GM19397 (cell line): ENCODE results near the gene BAG1.

ENCODE experiments used
- ATAC-seq: cut with Tn5 transposase; IDR thresholded peaks from one replicate; pipeline ENCODE4 v1.9.1; 2021; ENCODE audit warnings: mild to moderate bottlenecking, moderate library complexity; ENCODE audit not compliant: unreplicated experiment

BAG1 gene

DNA sequence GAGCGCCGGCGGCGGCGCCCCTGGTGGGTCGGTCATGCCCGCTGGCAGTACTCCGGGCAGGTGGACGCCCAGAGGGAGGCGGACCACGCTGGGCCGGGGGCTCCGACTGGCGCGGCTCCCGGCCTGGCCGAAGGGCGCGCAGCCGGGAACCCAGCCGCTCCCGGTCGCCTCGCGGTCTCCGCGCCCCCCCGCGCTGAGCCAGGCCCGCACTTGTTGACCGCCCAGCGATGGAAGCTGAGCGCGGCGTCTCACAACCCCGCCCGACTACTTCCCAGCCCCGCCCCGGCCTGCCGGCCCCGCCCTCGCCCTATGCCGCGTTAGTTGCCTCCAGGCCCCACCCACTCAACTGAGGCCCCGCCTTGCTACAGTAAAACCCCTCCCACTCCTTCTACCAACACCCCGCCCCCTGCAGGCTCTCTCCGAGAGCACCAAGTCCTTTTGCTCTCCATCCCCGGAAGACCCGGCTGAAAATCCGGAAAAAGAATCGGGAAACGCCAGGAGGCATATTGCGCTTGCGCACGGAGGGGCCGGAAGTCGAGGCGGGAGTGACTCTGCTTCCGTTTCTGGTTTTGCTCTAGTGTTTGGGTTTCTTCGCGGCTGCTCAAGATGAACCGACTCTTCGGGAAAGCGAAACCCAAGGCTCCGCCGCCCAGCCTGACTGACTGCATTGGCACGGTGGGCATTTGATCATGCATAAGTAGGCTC is at the start of gene BAG1, which contains the start of gene CHMP5:
Gene BAG1, minus strand, starts transcription at position 236 of the 705 bp plus-strand sequence.
Gene CHMP5, plus strand, starts transcription at position 577 of the 705 bp plus-strand sequence. Its CDS starts 30 bp downstream, at position 607.
- ATAC-seq, result peak; percentile 87

DNA sequence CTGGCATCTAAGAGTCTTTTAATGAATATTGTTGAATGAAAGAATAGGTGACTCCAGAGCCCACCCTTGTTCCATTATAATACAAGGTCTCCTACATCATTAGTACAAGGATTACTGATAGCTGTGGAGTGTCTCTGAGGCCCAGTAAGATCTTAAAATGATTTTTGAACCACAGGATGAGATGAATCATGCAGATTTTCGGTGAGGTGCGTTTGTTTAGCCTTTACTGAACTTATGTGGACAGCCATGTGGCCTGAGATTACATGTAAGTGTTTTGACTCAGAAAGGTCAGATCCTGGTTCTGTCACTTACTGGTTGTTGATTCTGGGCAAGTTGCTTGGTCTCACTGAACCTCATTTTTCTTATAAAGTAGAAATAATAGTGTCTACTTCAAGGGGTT is 47.4 kb upstream of the BAG1 start:
- no peak for ATAC-seq

DNA sequence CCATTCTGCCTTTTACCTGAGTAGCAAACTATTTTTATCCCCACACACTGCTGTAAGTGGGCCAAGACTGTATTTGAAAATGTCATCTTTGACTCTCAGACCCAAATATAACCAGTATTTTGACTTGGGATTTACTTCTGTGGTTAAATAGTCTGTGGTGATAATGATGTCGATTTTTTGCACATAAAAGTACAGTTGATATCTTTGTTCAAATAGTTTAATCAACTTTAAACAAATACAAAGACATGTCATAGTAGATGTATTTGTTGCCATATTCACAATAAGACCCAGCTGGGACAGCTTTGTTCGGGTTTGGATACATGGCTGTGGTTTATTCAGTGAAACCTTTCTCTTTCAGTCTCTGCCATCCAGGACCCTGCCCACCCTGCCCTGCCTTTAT is 46.2 kb upstream of the BAG1 start:
- ATAC-seq, result no peak

DNA sequence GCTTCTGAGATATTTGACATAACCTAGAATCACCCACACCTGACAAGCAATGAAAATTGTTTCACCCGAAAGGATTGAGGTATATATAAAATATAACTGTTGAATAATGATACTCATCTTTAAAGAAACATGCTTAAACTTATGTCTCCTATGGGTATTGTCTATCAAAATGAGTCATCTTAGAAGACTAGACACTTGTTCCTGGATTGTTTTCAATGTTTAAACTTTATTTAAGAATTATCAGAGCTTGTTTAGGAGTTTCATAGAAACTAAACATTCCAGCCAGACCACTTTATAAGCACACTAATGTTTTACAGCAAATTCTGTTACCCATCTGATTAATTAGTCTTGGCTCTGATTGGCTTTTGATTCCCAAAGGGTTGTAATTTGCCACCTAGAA is 45.4 kb upstream of the BAG1 start:
- no peak for ATAC-seq

DNA sequence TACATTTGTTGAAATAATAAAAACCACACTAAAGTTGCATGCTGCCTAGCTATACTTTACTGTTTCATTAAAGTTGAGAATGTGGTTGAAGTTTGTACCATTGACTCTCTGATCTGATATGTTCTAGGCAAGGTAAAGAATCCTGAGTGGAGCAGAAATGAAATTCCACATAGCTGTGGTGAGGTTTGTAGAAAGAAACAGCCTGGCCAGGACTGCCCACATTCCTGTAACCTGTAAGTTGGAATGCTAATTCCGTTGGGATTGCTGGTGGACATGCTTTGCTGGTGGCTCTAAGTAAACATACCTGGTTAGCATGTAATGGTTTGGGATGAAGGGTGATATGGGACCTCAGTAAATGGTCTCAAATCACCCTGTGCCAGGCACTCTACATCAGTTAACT is 42.6 kb upstream of the BAG1 start:
- ATAC-seq, result no peak

DNA sequence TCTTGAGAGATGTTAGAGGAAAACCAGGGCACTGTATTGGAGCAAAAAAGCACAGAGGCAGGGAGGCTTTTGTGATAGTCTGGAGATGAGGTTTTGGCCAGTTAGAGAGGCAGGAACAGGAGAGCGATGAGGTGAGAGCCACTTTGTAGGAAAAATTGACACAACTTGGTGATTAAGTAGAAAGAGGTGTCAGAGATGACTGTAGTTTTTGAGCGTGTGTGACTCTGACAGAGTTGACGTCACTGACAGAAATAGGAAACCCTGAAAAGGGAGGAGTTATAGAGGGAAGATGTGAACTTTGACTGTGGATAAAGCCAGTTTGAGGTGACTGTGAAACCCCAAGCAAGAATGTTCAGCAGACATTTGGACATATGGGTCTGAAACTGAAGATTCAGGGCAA is 41.5 kb upstream of the BAG1 start:
- ATAC-seq, result no peak

DNA sequence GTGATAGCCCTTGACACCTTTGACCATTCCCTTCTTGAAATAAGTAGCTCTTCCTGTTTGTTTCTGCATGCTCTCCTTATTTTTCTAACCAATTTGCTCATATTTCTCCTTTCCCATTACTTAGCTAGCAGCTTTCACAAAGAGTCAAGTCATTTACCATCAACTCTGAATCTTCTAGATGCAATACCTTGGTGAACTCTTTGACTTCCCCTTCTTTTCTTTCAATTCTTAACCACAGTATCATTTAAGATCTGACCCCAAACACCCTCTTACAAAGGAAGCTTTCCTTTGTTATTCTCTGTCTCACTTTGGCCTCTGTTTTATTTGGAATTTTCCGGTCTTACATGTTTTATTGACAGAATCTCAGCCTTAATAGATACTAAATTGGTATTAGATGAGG is 39.9 kb upstream of the BAG1 start:
- ATAC-seq, result no peak

DNA sequence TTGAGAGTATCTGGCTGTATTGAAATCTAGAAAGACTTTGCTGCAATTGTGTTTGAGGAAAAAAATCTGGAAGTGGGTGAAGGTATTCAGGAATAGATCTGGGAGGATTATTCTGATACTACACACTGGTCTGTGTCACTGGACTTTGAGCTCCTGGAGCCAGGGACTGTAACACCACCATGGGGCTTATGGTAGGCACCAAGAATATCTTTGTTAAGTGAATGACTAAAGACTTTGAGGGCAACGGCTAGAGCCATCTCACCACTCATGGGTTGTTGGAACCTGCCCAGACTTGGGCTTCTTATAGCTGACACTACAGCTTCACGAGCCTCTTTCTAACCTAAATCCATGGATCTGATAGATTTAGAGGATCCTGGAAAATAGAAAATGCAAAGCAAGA is 36.0 kb upstream of the BAG1 start:
- no peak for ATAC-seq

DNA sequence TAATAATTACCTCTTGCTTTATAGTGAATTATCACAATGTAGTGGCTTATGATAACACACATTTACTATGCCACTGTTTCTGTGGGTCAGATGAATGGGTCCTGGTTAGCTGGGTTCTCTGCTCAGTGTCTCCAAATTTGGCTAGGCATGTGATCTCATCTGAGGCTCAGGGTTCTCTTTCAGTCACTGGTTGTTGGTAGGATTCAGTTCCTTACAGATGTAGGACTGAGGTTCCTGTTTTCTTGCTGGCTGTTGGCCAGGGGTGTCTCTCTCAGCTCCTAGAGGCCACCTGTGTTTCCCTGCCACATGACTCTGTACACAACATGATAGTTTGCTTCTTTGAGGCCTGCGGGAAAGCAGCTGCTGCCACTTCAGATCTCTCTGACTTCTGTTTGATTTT is 32.9 kb upstream of the BAG1 start:
- peak; percentile 92 for ATAC-seq

DNA sequence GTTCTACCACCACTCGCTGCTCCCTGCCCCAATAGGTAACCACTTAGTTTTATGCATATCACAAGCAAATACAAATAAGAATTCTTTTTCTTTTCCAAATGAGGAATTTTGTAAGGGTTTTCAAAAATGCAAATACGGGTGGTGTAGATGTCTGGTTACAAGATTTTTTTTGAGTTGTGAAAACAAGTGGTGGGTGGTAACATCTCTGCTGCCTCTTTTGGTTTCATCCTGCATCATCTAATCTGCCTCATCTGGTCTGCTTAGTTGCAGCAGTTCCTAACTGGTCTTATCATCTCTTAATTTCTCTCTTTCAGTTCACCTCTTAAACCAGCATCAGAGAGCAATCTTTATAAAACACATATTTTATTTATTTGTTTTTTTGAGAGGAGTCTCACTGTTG is 31.1 kb upstream of the BAG1 start:
- ATAC-seq, result peak; percentile 27

DNA sequence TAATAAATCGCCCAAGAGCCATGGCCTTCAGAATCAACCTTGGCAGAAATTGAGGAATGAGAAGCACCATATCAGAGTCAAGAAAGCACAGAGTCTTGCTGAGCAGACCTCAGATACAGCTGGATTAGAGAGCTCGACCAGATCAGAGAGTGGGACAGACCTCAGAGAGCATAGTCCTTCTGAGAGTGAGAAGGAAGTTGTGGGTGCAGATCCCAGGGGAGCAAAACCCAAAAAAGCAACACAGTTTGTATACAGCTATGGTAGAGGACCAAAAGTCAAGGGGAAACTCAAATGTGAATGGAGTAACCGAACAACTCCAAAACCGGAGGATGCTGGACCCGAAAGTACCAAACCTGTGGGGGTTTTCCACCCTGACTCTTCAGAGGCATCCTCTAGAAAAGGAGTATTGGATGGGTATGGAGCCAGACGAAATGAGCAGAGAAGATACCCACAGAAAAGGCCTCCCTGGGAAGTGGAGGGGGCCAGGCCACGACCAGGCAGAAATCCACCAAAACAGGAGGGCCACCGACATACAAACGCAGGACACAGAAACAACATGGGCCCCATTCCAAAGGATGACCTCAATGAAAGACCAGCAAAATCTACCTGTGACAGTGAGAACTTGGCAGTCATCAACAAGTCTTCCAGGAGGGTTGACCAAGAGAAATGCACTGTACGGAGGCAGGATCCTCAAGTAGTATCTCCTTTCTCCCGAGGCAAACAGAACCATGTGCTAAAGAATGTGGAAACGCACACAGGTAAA is 30.3 kb upstream of the BAG1 start:
- no peak for ATAC-seq

DNA sequence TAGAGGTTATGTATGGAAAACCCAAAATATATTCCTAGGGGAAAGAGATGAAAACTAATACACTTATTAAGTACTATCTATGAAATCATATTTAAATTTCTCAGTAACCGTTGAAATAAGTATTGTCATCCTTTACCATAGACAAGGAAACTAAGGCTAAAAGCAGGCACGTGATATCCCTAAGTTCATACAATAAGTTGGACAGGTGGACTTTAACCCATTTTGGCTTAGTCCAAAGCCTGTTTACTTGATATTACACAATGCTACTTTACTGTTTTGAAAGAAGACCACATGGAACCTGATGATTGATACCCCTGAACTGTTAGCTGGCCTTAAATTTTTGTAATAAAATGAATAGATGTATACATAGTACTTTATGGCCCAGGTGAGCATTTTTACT is 29.3 kb upstream of the BAG1 start:
- no peak for ATAC-seq

DNA sequence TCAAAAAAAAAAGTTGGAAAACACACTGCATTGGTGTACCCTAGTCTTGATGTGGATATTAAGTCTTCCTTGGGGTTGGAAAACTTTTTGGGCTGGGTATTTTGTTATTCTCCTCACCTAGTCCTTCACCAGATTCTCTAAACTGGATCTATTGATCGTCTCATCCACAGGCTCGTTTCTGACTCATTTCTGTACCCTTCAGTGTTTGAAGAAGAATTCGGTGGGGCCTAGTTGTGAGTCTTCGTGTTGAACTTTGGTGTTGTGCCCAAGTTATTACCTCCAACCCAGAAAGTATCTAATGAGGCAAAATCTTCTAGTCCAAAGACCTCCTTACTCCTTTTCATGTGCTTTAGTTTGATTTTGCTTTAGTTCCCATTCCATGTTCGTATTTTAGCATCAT is 27.4 kb upstream of the BAG1 start:
- ATAC-seq, result no peak

DNA sequence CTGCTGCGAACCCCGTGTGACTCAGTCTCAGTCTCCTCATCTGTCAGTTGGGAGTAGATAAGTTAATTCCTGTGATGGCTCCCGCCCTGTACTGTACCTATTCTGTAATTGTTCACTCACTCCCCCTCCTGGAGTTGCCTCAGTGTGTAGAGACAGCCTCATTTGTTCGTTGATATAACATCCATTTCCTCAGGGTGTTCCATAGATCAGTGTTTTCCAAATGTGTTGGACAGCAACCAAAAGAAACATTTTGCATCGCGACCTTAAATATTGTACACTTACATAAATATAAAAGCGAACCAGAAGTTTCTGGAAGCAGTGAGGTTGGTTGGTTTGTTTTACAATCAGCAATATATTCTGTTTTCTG is 26.5 kb upstream of the BAG1 start:
- ATAC-seq, result no peak

DNA sequence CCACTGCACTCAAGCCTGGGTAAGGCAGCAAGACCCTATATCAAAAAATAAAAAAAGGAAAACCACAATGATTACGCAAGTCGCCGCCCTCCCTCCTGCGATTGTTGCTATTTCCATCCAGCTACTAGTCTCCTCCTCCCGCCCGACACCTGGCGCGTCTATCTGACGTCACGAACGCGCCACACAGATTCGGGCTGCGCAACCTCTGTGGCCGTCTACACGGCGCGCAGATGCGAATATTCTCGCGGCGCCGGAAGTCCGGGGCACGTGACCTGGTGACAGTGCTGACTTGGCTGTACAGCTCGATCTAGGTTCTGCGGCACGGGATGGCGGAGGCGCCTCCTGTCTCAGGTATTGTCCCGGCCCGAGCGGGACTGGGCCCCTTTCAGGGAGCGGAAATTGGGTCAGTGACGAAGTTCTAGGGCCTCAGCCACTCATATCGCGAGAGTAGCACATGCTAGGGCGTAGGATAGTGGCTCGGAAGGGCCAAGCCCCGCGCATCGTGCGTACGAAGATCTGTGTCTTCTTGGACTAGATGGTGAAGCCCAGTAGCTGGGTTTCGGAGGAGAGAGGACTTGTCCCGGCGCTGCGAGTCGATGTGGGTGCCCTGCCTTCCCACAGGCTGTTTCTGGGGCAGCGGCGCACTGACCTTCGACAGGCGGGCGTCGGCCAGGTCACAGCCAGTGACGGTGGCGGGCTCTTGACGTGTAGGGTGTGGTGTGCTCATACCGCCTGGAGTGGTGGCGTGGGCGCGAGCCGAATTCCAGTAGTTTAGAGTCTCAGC is 25.9 kb upstream of the BAG1 start, which contains the start of gene NFX1:
Gene NFX1, plus strand, starts transcription at position 270 of the 784 bp plus-strand sequence. Its CDS starts 57 bp downstream, at position 327.
- ATAC-seq, result peak; percentile 91

DNA sequence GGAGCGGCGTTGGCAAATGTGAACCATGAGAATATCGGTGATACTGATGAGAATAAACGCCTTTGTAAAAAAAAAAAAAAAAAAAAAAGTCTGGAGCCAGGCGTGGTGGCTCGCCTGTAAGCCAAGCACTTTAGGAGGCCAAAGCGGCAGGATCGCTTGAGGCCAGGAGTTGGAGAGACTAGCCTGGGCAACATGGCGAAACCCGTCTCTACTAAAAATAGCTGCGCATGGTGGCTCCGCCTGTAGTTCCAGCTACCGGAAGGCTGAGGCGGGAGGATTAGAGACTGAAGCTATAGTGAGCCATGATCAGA is 25.4 kb upstream of the BAG1 start:
- ATAC-seq, result no peak

DNA sequence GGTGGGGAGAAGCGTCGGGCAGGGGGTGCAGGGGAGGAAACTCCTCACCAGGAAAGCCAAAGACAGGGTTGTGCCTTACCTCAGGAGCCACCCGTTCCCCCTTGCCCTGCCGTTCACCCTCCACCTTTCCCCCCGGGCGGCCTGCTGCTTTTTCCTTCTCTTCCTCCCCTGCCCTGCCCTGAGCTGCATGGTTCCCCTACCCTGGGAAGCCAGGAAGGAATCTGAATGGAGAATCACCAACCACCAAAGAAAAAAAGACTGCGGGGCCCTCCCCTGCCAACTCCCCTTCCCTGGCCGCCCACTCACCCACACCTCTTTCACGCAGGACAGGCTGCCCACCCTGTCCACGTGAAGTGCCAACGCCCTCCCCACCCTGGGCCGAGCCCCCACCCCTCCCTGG is 25.0 kb upstream of the BAG1 start:
- no peak for ATAC-seq

DNA sequence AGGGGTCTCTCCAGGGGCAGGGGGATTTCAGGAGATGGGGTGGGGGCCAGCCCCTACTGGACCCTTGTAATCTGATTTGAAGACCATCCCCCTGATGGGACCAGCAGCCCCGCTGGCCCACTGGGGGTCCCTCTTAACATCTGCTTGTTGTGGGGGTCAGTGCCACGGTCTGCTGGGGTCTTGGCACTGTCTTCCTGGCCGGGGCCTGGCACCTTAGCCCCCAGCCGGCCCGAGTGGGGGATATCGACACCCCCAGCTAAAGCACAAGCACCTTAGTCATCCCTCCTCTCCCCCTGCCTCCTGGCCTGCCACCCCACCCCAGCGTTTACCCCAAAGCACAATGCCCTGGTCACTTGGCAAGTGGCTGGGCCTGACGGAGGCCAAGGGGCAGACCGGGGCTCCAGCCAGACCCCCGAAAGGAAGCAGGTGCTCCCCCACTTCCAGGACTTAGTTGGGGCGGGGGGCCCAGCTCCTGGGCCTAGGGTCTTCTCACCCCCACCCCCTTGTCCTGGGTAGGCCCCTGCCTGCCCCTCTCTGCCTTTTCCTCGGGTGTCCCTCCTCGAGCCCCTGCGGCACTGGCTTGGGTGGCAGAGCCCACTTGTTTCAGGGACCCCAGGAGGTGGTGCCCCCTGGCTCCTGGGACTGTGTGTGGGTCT is 24.4 kb upstream of the BAG1 start:
- no peak for ATAC-seq

DNA sequence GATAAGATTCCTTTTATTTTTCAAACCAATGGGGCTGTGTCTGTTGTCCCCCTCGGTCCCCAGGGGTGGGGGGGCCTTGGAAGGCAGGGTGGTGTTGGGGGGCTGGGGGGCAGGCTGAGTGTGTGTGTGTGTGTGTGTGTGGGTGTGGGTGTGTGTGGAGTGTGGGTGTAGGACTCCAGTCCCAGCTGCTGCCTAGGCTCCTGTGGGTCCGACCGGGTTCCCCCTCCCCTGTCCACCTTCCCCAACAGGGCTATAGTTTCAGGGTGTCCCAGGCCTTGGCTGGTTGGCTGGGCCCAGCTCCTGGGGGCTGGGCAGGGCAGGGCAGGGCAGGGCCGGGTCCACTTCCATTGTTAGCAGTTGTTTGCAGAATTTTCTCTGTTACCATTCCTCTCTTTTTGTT is 23.7 kb upstream of the BAG1 start:
- no peak for ATAC-seq

DNA sequence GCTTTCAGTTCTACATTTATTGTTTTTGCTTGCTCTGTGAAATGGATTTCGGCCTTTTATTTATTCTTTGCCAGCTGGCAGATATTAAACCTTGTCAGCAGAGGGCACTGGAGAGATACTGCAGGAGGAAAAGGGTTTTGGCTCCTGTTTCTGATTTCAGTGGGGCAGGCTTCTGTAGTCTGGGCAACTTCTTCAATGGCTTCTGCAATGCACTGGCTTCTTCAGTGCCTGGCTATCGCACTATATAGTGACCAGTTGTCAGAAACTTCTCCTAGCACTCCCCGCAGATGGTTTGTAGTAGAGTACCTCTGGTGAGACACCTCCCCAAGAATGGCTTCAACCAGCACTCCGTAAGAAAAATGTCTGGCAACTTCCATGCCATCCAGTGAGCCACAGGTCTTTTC is 22.6 kb upstream of the BAG1 start:
- ATAC-seq, result no peak

DNA sequence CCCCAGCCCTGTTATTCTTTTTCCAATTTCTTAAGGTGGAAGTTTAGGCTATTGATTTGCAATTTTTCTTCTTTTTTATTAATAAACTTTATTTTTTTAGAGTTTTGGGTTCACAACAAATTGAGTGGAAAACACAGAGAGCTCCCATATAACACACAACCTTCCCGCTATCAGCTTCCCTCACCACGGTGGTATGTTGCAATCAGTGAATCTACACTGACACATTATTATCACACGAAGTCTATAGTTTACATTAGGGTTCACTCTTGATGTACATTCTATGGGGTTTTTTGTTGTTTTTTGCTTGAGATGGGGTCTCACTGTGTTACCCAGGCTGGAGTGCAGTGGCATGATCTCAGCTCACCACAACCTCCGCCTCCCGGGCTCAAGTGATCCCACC is 21.0 kb upstream of the BAG1 start:
- no peak for ATAC-seq
